HEK293 (cell line): ENCODE measurements around the gene MPDU1.

ENCODE experiments used
- CTCF ChIP-seq: fragments of 450-650 bp; formaldehyde crosslinking; IDR thresholded peaks from 2 replicates; pipeline ENCODE4 v1.5.1; 2016; ENCODE audit warnings: missing biosample characterization, missing genetic modification characterization
- GLI4 ChIP-seq: fragments of 450-650 bp; formaldehyde crosslinking; IDR thresholded peaks from 2 replicates; pipeline ENCODE4 v1.5.1; 2016; ENCODE audit warnings: missing biosample characterization, missing genetic modification characterization
- REST ChIP-seq: fragments of 450-650 bp; formaldehyde crosslinking; IDR thresholded peaks from 2 replicates; pipeline ENCODE4 v1.5.1; 2016; ENCODE audit warnings: missing biosample characterization, missing genetic modification characterization
- YY1 ChIP-seq: fragments of 450-650 bp; formaldehyde crosslinking; IDR thresholded peaks from 2 replicates; pipeline ENCODE4 v1.5.1; 2018; ENCODE audit warnings: missing biosample characterization, missing genetic modification characterization
- ZBTB20 ChIP-seq: fragments of 450-650 bp; formaldehyde crosslinking; IDR thresholded peaks from 2 replicates; pipeline ENCODE4 v1.5.1; 2016; ENCODE audit warnings: missing biosample characterization, missing genetic modification characterization
- ZNF133 ChIP-seq: fragments of 450-650 bp; formaldehyde crosslinking; IDR thresholded peaks from 2 replicates; pipeline ENCODE4 v1.5.1; 2016; ENCODE audit warnings: missing biosample characterization, missing genetic modification characterization
- ZNF138 ChIP-seq: fragments of 450-650 bp; formaldehyde crosslinking; IDR thresholded peaks from 2 replicates; pipeline ENCODE4 v1.5.1; 2016; ENCODE audit warnings: missing biosample characterization, missing genetic modification characterization, borderline replicate concordance
- ZNF2 ChIP-seq: fragments of 450-650 bp; formaldehyde crosslinking; IDR thresholded peaks from 2 replicates; pipeline ENCODE4 v1.5.1; 2016; ENCODE audit warnings: missing biosample characterization, missing genetic modification characterization
- ZNF274 ChIP-seq, 2 experiments: fragments of 200-500 bp in 1 of 2; fragments of 450-650 bp in 1 of 2; sonication (Bioruptor generic) in 1 of 2; formaldehyde crosslinking in 1 of 2; IDR thresholded peaks; 2 replicates each; pipeline versions ENCODE4 v1.5.1 to v1.6.1; 2014 to 2016; ENCODE audit warnings: borderline replicate concordance in 1 of 2, inconsistent platforms in 1 of 2, low read length in 1 of 2, missing biosample characterization in 1 of 2, missing genetic modification characterization in 1 of 2
- ZNF449 ChIP-seq: fragments of 450-650 bp; formaldehyde crosslinking; IDR thresholded peaks from 2 replicates; pipeline ENCODE4 v1.5.1; 2017; ENCODE audit warnings: missing biosample characterization, mild to moderate bottlenecking, missing genetic modification characterization, moderate library complexity
- ZNF510 ChIP-seq: fragments of 450-650 bp; formaldehyde crosslinking; IDR thresholded peaks from 2 replicates; pipeline ENCODE4 v1.5.1; 2018; ENCODE audit warnings: mild to moderate bottlenecking, missing genetic modification characterization, missing biosample characterization; ENCODE audit not compliant: insufficient replicate concordance
- ZNF785 ChIP-seq: fragments of 450-650 bp; formaldehyde crosslinking; IDR thresholded peaks from 2 replicates; pipeline ENCODE4 v1.5.1; 2016; ENCODE audit warnings: missing biosample characterization, missing genetic modification characterization
- ZNF830 ChIP-seq: fragments of 450-650 bp; IDR thresholded peaks from 2 replicates; pipeline ENCODE4 v1.5.0; 2018; ENCODE audit warnings: missing biosample characterization, missing genetic modification characterization, low read depth, mild to moderate bottlenecking, moderate library complexity

- no peak for TF ChIP-seq CTCF
- TF ChIP-seq YY1 = no peak
- no peak for TF ChIP-seq ZNF830 (tag by site-specific recombination)
- no peak for TF ChIP-seq ZNF274 (IDR thresholded peaks at IDR 0.05; ENCODE audit: low read length)
- TF ChIP-seq ZNF274 (tag by site-specific recombination; IDR thresholded peaks at IDR 0.05; ENCODE audit: borderline replicate concordance) = no peak
- TF ChIP-seq REST = no peak
- no peak for TF ChIP-seq ZNF2 (tag by site-specific recombination)
- TF ChIP-seq ZNF510 = no peak
- no peak for TF ChIP-seq GLI4
- no peak for TF ChIP-seq ZNF449 (tag by site-specific recombination)
- no peak for TF ChIP-seq ZNF133
- no peak for TF ChIP-seq ZBTB20 (tag by site-specific recombination)
- no peak for TF ChIP-seq ZNF785 (tag by site-specific recombination)
- TF ChIP-seq ZNF138 (tag by site-specific recombination) = no peak
Observed at GRCh38 chr17:7626307-7626706, 42.7 kb downstream of the MPDU1 start.
